ENCODE measurements around the gene BTG4.

The BTG4 gene

DNA sequence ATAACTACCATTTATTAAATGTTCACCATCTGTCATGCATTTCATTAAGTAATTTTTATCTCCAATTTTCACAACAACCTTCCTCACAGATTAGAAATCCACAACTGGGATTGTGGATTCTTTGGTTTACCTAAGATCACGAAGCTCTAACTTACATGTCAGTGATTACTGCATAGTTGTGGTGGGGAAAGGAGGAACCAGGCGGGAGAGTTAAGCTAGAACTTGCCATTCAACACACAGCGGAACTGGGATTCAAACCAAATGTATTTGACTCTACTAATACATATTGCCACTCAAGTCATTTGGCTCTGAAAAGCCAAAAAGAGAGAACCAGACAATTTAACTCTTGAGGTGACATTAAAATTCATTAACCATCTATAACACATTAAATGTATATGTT lies 17.9 kb upstream of the BTG4 start:
- Histone ChIP-seq H2AFZ (ENCODE audit: low read depth, low read length) (no peak overlapping the region), H3K4me1 (ENCODE audit: insufficient read depth, low read length) (peaks cover 7% of the 10 kb centered on the region), H3K36me3 (ENCODE audit: insufficient read depth, low read length) (no peaks in the 10 kb centered on the region), H3K27me3 (ENCODE audit: insufficient read depth, low read length, poor library complexity) (peaks cover 11% of the 10 kb centered on the region), H3K4me2 (ENCODE audit: insufficient read depth, low read length) (no peak overlapping the region), H3K9me3 (ENCODE audit: insufficient read depth, low read length, severe bottlenecking) (no peaks in the 10 kb centered on the region), H3K4me3 (ENCODE audit: low read depth in 1 of 2, low read length in 2 of 2) (no peak overlapping the region), H3K27ac (ENCODE audit: low read length) (no peak overlapping the region), H3K79me2 (ENCODE audit: insufficient read depth, low read length) (no peaks in the 10 kb centered on the region), H3K9ac (ENCODE audit: low read depth, low read length) (no peak overlapping the region), H4K20me1 (ENCODE audit: insufficient read depth, low read length) (no peaks in the 10 kb centered on the region)
- TF ChIP-seq, protein P1, sequence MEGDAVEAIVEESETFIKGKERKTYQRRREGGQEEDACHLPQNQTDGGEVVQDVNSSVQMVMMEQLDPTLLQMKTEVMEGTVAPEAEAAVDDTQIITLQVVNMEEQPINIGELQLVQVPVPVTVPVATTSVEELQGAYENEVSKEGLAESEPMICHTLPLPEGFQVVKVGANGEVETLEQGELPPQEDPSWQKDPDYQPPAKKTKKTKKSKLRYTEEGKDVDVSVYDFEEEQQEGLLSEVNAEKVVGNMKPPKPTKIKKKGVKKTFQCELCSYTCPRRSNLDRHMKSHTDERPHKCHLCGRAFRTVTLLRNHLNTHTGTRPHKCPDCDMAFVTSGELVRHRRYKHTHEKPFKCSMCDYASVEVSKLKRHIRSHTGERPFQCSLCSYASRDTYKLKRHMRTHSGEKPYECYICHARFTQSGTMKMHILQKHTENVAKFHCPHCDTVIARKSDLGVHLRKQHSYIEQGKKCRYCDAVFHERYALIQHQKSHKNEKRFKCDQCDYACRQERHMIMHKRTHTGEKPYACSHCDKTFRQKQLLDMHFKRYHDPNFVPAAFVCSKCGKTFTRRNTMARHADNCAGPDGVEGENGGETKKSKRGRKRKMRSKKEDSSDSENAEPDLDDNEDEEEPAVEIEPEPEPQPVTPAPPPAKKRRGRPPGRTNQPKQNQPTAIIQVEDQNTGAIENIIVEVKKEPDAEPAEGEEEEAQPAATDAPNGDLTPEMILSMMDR (IDR thresholded peaks at IDR 0.05; ENCODE audit: borderline replicate concordance, extremely low read depth, low read length, poor library complexity, severe bottlenecking), result no peak
- TF ChIP-seq EZH2 (IDR thresholded peaks at IDR 0.05; ENCODE audit: borderline replicate concordance, low read depth, low read length, severe bottlenecking), result no peak
- ATAC-seq (ENCODE audit: insufficient read depth, low read depth) (no peak), DNase-seq (no peak)

DNA sequence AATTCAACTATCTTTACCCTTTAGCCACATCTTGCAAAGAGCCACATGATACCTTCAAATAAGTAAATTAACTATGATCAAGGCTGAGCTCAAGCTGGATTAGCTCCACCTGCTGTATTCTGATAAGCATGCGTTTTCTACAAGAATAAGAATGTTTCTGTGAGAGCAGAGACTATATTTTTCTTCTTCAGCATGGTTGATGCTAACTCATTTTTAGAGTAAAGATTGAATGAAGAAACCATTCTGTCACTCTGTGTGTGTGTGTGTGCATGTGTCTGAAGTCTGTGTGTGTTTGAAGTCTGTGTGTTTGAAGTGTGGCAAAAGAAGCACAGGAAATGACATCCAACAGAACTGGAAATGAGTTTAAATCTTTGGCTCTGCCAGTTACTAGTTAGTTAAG lies 16.4 kb upstream of the BTG4 start:
- DNase-seq (peak; percentile 38), ATAC-seq (ENCODE audit: insufficient read depth, low read depth) (peak; percentile 89)
- H2AFZ ChIP-seq (ENCODE audit: low read depth, low read length), result no peak overlapping the region
- no peaks in the 10 kb centered on the region for H3K36me3 ChIP-seq (ENCODE audit: insufficient read depth, low read length)
- no peak overlapping the region for H3K9ac ChIP-seq (ENCODE audit: low read depth, low read length)
- no peak overlapping the region for H3K27ac ChIP-seq (ENCODE audit: low read length)
- H3K4me3 ChIP-seq (ENCODE audit: low read depth in 1 of 2, low read length in 2 of 2), result no peak overlapping the region
- H3K9me3 ChIP-seq (ENCODE audit: insufficient read depth, low read length, severe bottlenecking), result no peaks in the 10 kb centered on the region
- TF ChIP-seq EZH2 (IDR thresholded peaks at IDR 0.05; ENCODE audit: borderline replicate concordance, low read depth, low read length, severe bottlenecking), result no peak
- TF ChIP-seq, protein P1 (IDR thresholded peaks at IDR 0.05; ENCODE audit: borderline replicate concordance, extremely low read depth, low read length, poor library complexity, severe bottlenecking), result peak; percentile 37
- no peak overlapping the region for H3K4me2 ChIP-seq (ENCODE audit: insufficient read depth, low read length)
- peaks cover under 1% of the 10 kb centered on the region for H3K27me3 ChIP-seq (ENCODE audit: insufficient read depth, low read length, poor library complexity)
- H4K20me1 ChIP-seq (ENCODE audit: insufficient read depth, low read length), result no peaks in the 10 kb centered on the region
- peaks cover 7% of the 10 kb centered on the region for H3K4me1 ChIP-seq (ENCODE audit: insufficient read depth, low read length)
- H3K79me2 ChIP-seq (ENCODE audit: insufficient read depth, low read length), result no peaks in the 10 kb centered on the region

DNA sequence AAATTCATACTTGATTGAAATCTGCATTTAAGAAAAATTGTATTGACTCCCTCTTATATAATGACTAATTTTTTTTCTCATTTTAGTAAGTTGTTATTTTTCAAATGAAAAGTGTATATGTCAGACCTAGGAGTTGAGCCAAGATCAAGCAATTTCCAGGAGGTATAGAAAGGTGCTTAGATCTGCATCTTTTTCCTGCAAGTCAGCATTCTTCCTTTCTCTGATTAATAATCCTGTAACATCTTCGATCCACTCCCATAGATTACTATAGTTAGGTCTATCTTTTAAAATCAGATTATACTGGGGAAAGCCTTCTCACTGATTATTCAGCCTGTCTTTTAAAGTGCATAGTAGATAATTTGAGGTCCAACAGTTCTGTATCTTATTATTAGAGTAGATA lies 15.1 kb upstream of the BTG4 start:
- H3K27me3 ChIP-seq (ENCODE audit: insufficient read depth, low read length, poor library complexity), result peaks cover 7% of the 10 kb centered on the region
- no peak overlapping the region for H3K27ac ChIP-seq (ENCODE audit: low read length)
- ATAC-seq (ENCODE audit: insufficient read depth, low read depth), result no peak
- no peaks in the 10 kb centered on the region for H3K36me3 ChIP-seq (ENCODE audit: insufficient read depth, low read length)
- no peaks in the 10 kb centered on the region for H3K9me3 ChIP-seq (ENCODE audit: insufficient read depth, low read length, severe bottlenecking)
- no peaks in the 10 kb centered on the region for H4K20me1 ChIP-seq (ENCODE audit: insufficient read depth, low read length)
- TF ChIP-seq, protein P1 (IDR thresholded peaks at IDR 0.05; ENCODE audit: borderline replicate concordance, extremely low read depth, low read length, poor library complexity, severe bottlenecking), result no peak
- no peak for TF ChIP-seq EZH2 (IDR thresholded peaks at IDR 0.05; ENCODE audit: borderline replicate concordance, low read depth, low read length, severe bottlenecking)
- H2AFZ ChIP-seq (ENCODE audit: low read depth, low read length), result no peak overlapping the region
- DNase-seq, result no peak
- H3K4me2 ChIP-seq (ENCODE audit: insufficient read depth, low read length), result no peak overlapping the region
- no peak overlapping the region for H3K9ac ChIP-seq (ENCODE audit: low read depth, low read length)
- H3K79me2 ChIP-seq (ENCODE audit: insufficient read depth, low read length), result no peaks in the 10 kb centered on the region
- no peak overlapping the region for H3K4me3 ChIP-seq (ENCODE audit: low read depth in 1 of 2, low read length in 2 of 2)
- peaks cover 7% of the 10 kb centered on the region for H3K4me1 ChIP-seq (ENCODE audit: insufficient read depth, low read length)

DNA sequence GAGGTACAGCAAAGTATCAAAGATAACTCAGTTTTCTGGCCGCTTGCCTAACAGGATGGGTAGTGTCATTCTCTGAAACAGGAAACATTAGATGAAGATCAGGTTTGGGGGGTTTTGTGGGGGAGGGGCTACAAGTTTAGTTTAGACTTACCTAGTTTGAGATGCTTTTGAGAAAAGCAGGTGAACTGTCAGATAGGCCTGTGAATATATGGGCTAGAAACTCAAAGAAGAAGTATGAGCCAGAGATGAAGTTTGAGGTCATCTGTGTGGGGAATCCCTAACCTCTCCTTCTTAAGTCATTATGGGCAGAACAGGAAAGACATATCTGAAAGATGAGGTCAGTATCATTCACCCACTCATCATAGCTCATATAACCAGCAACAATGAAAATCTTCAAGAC lies 14.3 kb upstream of the BTG4 start:
- ATAC-seq (ENCODE audit: insufficient read depth, low read depth) (no peak), DNase-seq (no peak)

More for the DNA sequence above, 14.3 kb upstream of the BTG4 start:
- H3K27ac ChIP-seq (ENCODE audit: low read length), result no peak overlapping the region
- no peak overlapping the region for H3K4me3 ChIP-seq (ENCODE audit: low read depth in 1 of 2, low read length in 2 of 2)
- H3K4me2 ChIP-seq (ENCODE audit: insufficient read depth, low read length), result no peak overlapping the region
- H3K79me2 ChIP-seq (ENCODE audit: insufficient read depth, low read length), result no peaks in the 10 kb centered on the region
- no peak overlapping the region for H3K9ac ChIP-seq (ENCODE audit: low read depth, low read length)
- TF ChIP-seq, protein P1 (IDR thresholded peaks at IDR 0.05; ENCODE audit: borderline replicate concordance, extremely low read depth, low read length, poor library complexity, severe bottlenecking), result no peak
- no peak for TF ChIP-seq EZH2 (IDR thresholded peaks at IDR 0.05; ENCODE audit: borderline replicate concordance, low read depth, low read length, severe bottlenecking)
- H3K27me3 ChIP-seq (ENCODE audit: insufficient read depth, low read length, poor library complexity), result peaks cover 9% of the 10 kb centered on the region
- H3K4me1 ChIP-seq (ENCODE audit: insufficient read depth, low read length), result peaks cover 7% of the 10 kb centered on the region
- H2AFZ ChIP-seq (ENCODE audit: low read depth, low read length), result no peak overlapping the region
- no peaks in the 10 kb centered on the region for H3K36me3 ChIP-seq (ENCODE audit: insufficient read depth, low read length)
- H4K20me1 ChIP-seq (ENCODE audit: insufficient read depth, low read length), result no peaks in the 10 kb centered on the region
- no peaks in the 10 kb centered on the region for H3K9me3 ChIP-seq (ENCODE audit: insufficient read depth, low read length, severe bottlenecking)

Measured in DND-41 (cell line).